CD14-positive monocyte (primary cell): ENCODE results near the gene SVIL. TPM values are rescaled to one million over a fixed set of nuclear protein-coding genes. Genes with fewer than 3 reads are reported as not detected.

Source experiments
- DNase-seq, 3 donors: peaks; one replicate each; pipeline ENCODE4 v3.0.0-alpha.2; 2011 to 2022
- H2AFZ ChIP-seq: 2 replicates; pipeline ENCODE4 v1.6.0; 2012; ENCODE audit warnings: mild to moderate bottlenecking, low read depth, low read length, inconsistent platforms; ENCODE audit not compliant: insufficient read depth, poor library complexity, severe bottlenecking
- H3K27ac ChIP-seq, 2 donors: 1 replicate in 1 of 2; 2 replicates in 1 of 2; pipeline ENCODE4 v1.5.1; 2012 to 2013; ENCODE audit warnings: low read length in 2 of 2, control low read depth in 1 of 2, inconsistent platforms in 1 of 2, low read depth in 1 of 2, mild to moderate bottlenecking in 1 of 2
- H3K27me3 ChIP-seq, 2 donors: one replicate each; pipeline versions ENCODE4 v1.6.0 to v1.6.1; 2011 to 2013; ENCODE audit warnings: low read length in 2 of 2; ENCODE audit not compliant: control insufficient read depth in 2 of 2, insufficient read depth in 2 of 2
- H3K36me3 ChIP-seq, 2 donors: replicated peaks in 1 of 2; 1 replicate in 1 of 2; 2 replicates in 1 of 2; pipeline versions ENCODE4 v1.5.1 to v1.6.1; 2012 to 2013; ENCODE audit warnings: low read length in 2 of 2, control low read depth in 1 of 2, inconsistent platforms in 1 of 2, mild to moderate bottlenecking in 1 of 2; ENCODE audit not compliant: insufficient read depth in 2 of 2, control insufficient read depth in 1 of 2
- H3K4me1 ChIP-seq, 2 donors: 1 replicate in 1 of 2; 2 replicates in 1 of 2; pipeline versions ENCODE4 v1.5.1 to v1.6.1; 2012 to 2013; ENCODE audit warnings: low read length in 2 of 2, control low read depth in 1 of 2, inconsistent platforms in 1 of 2, mild to moderate bottlenecking in 1 of 2, moderate library complexity in 1 of 2; ENCODE audit not compliant: insufficient read depth in 2 of 2, control insufficient read depth in 1 of 2
- H3K4me2 ChIP-seq: replicated peaks from 2 replicates; pipeline ENCODE3; 2012; ENCODE audit warnings: low read length, moderate library complexity, mild to moderate bottlenecking; ENCODE audit not compliant: poor library complexity, severe bottlenecking; ENCODE audit errors: extremely low read depth
- H3K4me3 ChIP-seq, 3 experiments: fragments of 200-600 bp in 1 of 3; sonication (generic) in 1 of 3; replicated peaks in 1 of 3; 1 replicate in 2 of 3; 2 replicates in 1 of 3; pipeline ENCODE4 v1.5.1; 2011 to 2013; ENCODE audit warnings: low read length in 3 of 3, mild to moderate bottlenecking in 3 of 3, control low read depth in 2 of 3, low read depth in 2 of 3, inconsistent platforms in 1 of 3, moderate library complexity in 1 of 3
- H3K79me2 ChIP-seq: 2 replicates; pipeline ENCODE4 v1.6.0; 2012; ENCODE audit warnings: mild to moderate bottlenecking, control low read depth, inconsistent platforms, low read length, moderate library complexity; ENCODE audit not compliant: insufficient read depth
- H3K9ac ChIP-seq: 2 replicates; pipeline ENCODE4 v1.6.0; 2017; ENCODE audit warnings: low read length, mild to moderate bottlenecking; ENCODE audit not compliant: insufficient read depth, poor library complexity, severe bottlenecking
- H3K9me3 ChIP-seq, 2 donors: replicated peaks in 1 of 2; 1 replicate in 1 of 2; 2 replicates in 1 of 2; pipeline versions ENCODE4 v1.5.1 to v1.6.1; 2012 to 2013; ENCODE audit warnings: low read length in 2 of 2, control low read depth in 1 of 2; ENCODE audit not compliant: control insufficient read depth in 1 of 2, insufficient read depth in 1 of 2
- H4K20me1 ChIP-seq: 2 replicates; pipeline ENCODE4 v1.6.0; 2012; ENCODE audit warnings: mild to moderate bottlenecking, low read length, control low read depth, moderate library complexity; ENCODE audit not compliant: insufficient read depth
- H3K27ac Mint-ChIP-seq, 7 donors: one replicate each; pipeline ENCODE4 v1.8.0; 2020; ENCODE audit warnings: mild to moderate bottlenecking in 7 of 7, mixed read lengths in 7 of 7, moderate library complexity in 6 of 7, inconsistent platforms in 2 of 7
- H3K27me3 Mint-ChIP-seq, 3 donors: one replicate each; pipeline ENCODE4 v1.8.0; 2021 to 2022; ENCODE audit warnings: low read depth in 3 of 3, mild to moderate bottlenecking in 3 of 3, mixed read lengths in 3 of 3, moderate library complexity in 3 of 3, inconsistent platforms in 1 of 3
- H3K36me3 Mint-ChIP-seq, 2 donors: one replicate each; pipeline ENCODE4 v1.8.0; 2020; ENCODE audit warnings: mixed read lengths in 2 of 2, inconsistent platforms in 1 of 2, mild to moderate bottlenecking in 1 of 2
- H3K4me1 Mint-ChIP-seq: one replicate; pipeline ENCODE4 v1.8.0; 2020; ENCODE audit warnings: mild to moderate bottlenecking, mixed read lengths
- H3K4me3 Mint-ChIP-seq, 2 donors: one replicate each; pipeline ENCODE4 v1.8.0; 2020; ENCODE audit warnings: mild to moderate bottlenecking in 2 of 2, mixed read lengths in 2 of 2, moderate library complexity in 1 of 2
- H3K9me3 Mint-ChIP-seq, 7 donors: one replicate each; pipeline ENCODE4 v1.8.0; 2020 to 2022; ENCODE audit warnings: mixed read lengths in 7 of 7, mild to moderate bottlenecking in 6 of 7, moderate library complexity in 6 of 7, inconsistent platforms in 2 of 7
- CTCF ChIP-seq: fragments of 200-600 bp; IDR thresholded peaks from one replicate; pipeline ENCODE4 v1.8.0; 2022; ENCODE audit warnings: antibody characterized with exemption, mild to moderate bottlenecking
- WGBS: methylation state at CpG from one replicate; pipeline ENCODE4 v1.1.5; 2013; ENCODE audit warnings: missing lambda C conversion rate; ENCODE audit not compliant: insufficient coverage; 5-methylcytosine and 5-hydroxymethylcytosine counted together
- intact Hi-C, 2 donors: fragments of 100-400 bp; cut with micrococcal nuclease; formaldehyde crosslinking; loops; one replicate each; pipeline versions ENCODE4 v1.15.0 to v1.15.1; 2023
- polyA plus RNA-seq, 3 donors: library from polyadenylated mRNA; depleted of rRNA in 1 of 3; unstranded in 2 of 3; stranded (reverse) in 1 of 3; fragments of 300-500 nt in 2 of 3; fragments of >200 nt in 1 of 3; fragmentation: Illumina TruSeq in 2 of 3; gene quantifications; 1 replicate in 2 of 3; 2 replicates in 1 of 3; pipeline ENCODE4 v1.2.3, GENCODE V29; 2012 to 2021

Gene SVIL
- polyA plus RNA-seq, 3 donors: 2.1 to 14.3 (median 5.8) TPM

GRCh38 chr10:29579455-29579970, 55.3 kb downstream of the SVIL start:
- DNase-seq: no peak
- peak overlapping the region in 1 of 7 donors; percentile 54 for H3K27ac Mint-ChIP-seq
- TF ChIP-seq CTCF: no peak
- H3K9ac ChIP-seq: no peak overlapping the region
- WGBS: 92% methylated on average over 12 of the region's 12 CpGs
- no peak overlapping the region for H3K27ac ChIP-seq
- H3K9me3 ChIP-seq: no peaks in the 10 kb centered on the region
- peaks cover 5% of the 10 kb centered on the region for H3K4me1 Mint-ChIP-seq
- H3K36me3 ChIP-seq: peaks cover 2 to 17% of the 10 kb centered on the region in 2 donors
- no peaks in the 10 kb centered on the region for H3K4me1 ChIP-seq
- H3K4me3 Mint-ChIP-seq: no peak overlapping the region
- peaks cover 35% of the 10 kb centered on the region for H4K20me1 ChIP-seq
- peaks cover 0 to 1% (median 0%) of the 10 kb centered on the region in 3 donors for H3K27me3 Mint-ChIP-seq
- peaks cover 0 to 2% (median 0%) of the 10 kb centered on the region in 7 donors for H3K9me3 Mint-ChIP-seq
- peaks cover 30 to 40% of the 10 kb centered on the region in 2 donors for H3K36me3 Mint-ChIP-seq
- no peak overlapping the region for H3K4me3 ChIP-seq
- H3K79me2 ChIP-seq: peaks cover 5% of the 10 kb centered on the region
- no peak overlapping the region for H3K4me2 ChIP-seq
- no peaks in the 10 kb centered on the region for H3K27me3 ChIP-seq
- intact Hi-C loops: no loop called here
- H2AFZ ChIP-seq: no peak overlapping the region

GRCh38 chr10:29578457-29578856, 56.3 kb downstream of the SVIL start:
- Histone ChIP-seq H3K4me1 (no peaks in the 10 kb centered on the region), H4K20me1 (peaks cover 31% of the 10 kb centered on the region), H3K36me3 (peaks cover 2 to 10% of the 10 kb centered on the region in 2 donors), H3K27ac (no peak overlapping the region), H2AFZ (no peak overlapping the region), H3K4me2 (no peak overlapping the region), H3K4me3 (no peak overlapping the region), H3K79me2 (peaks cover 5% of the 10 kb centered on the region), H3K9ac (no peak overlapping the region), H3K27me3 (no peaks in the 10 kb centered on the region), H3K9me3 (no peaks in the 10 kb centered on the region)
- 100% methylated on average over 3 of the region's 3 CpGs for WGBS
- DNase-seq: no peak
- Mint-ChIP-seq H3K27ac (no peak overlapping the region), H3K9me3 (peaks cover 0 to 2% (median 0%) of the 10 kb centered on the region in 7 donors), H3K27me3 (no peaks in the 10 kb centered on the region), H3K36me3 (peaks cover 30 to 43% of the 10 kb centered on the region in 2 donors), H3K4me3 (no peak overlapping the region), H3K4me1 (peaks cover 5% of the 10 kb centered on the region)
- intact Hi-C loops: no loop called here
- no peak for TF ChIP-seq CTCF
